Body of pancreas (tissue), 4 donors: ENCODE data around the gene ACAD9. TPM values are rescaled to one million over a fixed set of nuclear protein-coding genes. Genes with fewer than 3 reads are reported as not detected.

Experiments
- ATAC-seq: fragments of 150-250 bp; one replicate; pipeline ENCODE4 v1.9.1; 2016
- DNase-seq, 4 donors: peaks; one replicate each; pipeline ENCODE4 v3.0.0-alpha.2; 2019
- H3K27ac ChIP-seq, 4 donors: fragments of 200-600 bp; sonication (generic); 1 replicate in 3 of 4; 2 replicates in 1 of 4; pipeline versions ENCODE4 v1.5.1 to v1.6.1; 2016 to 2019; ENCODE audit warnings: mild to moderate bottlenecking in 1 of 4, mixed read lengths in 1 of 4, moderate library complexity in 1 of 4
- H3K27me3 ChIP-seq, 2 donors: fragments of 200-600 bp; sonication (generic); one replicate each; pipeline ENCODE4 v1.6.0; 2016; ENCODE audit warnings: mild to moderate bottlenecking in 1 of 2
- H3K36me3 ChIP-seq, 2 donors: fragments of 200-600 bp; sonication (generic); replicated peaks in 1 of 2; 2 replicates each; pipeline ENCODE4 v1.5.1; 2016; ENCODE audit warnings: low read depth in 2 of 2; ENCODE audit not compliant: insufficient read depth in 1 of 2
- H3K4me1 ChIP-seq: fragments of 200-600 bp; sonication (generic); one replicate; pipeline ENCODE4 v1.6.0; 2016
- H3K4me3 ChIP-seq, 2 donors: fragments of 200-600 bp; sonication (generic); 1 replicate in 1 of 2; 2 replicates in 1 of 2; pipeline ENCODE4 v1.5.1; 2016 to 2019
- H3K9me3 ChIP-seq, 3 donors: fragments of 200-600 bp; sonication (generic); 1 replicate in 2 of 3; 2 replicates in 1 of 3; pipeline ENCODE4 v1.5.1; 2016
- POLR2A ChIP-seq, 3 donors: fragments of 450-650 bp; IDR thresholded peaks; one replicate each; pipeline ENCODE4 v1.6.1; 2016; ENCODE audit warnings: antibody characterized with exemption in 3 of 3, mild to moderate bottlenecking in 2 of 3
- WGBS, 2 donors: methylation state at CpG; one replicate each; pipeline ENCODE4 v1.1.5; 2017; 5-methylcytosine and 5-hydroxymethylcytosine counted together
- intact Hi-C: fragments of 100-400 bp; cut with DNase I; formaldehyde crosslinking; loops from one replicate; pipeline ENCODE4 v1.15.1; 2023
- total RNA-seq, 2 donors: library from RNA; depleted of rRNA; stranded (reverse); fragments of >200 nt; gene quantifications; one replicate each; pipeline ENCODE4 v1.1.0, GENCODE V29; 2016
- TF ChIP-seq, protein P1 (sequence below), 7 experiments: fragments of 450-650 bp in 4 of 7; fragments of 200-600 bp in 3 of 7; sonication (generic) in 3 of 7; IDR thresholded peaks; one replicate each; pipeline ENCODE4 v1.5.1; 2016 to 2019; ENCODE audit warnings: antibody characterized with exemption in 7 of 7

The ACAD9 gene
- total RNA-seq, 2 donors from 2014 or later = 22.8 to 46.5 TPM

DNA sequence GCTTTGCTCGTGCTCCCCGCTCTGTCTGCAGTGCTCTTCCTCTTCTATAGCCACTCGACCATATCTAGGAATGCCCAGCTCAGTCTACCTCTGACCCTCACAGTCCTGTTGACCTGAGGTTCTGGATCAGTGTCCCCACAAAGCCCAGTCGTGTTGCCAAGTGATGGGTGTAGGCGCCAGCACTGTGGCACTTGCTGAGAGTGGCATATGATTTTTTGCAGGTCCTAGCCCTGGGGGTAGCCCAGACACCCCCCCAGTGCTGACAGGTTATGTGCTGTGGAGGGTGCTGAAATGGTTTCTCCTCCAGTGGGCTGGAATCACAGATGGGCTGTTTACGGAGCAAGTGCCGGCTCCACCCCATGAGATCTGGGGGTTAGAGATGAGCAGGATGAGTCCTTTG lies 32.5 kb downstream of the ACAD9 start:
- no peaks in the 10 kb centered on the region for H3K27me3 ChIP-seq
- H3K4me1 ChIP-seq = no peaks in the 10 kb centered on the region
- intact Hi-C loops = no loop called here
- no peak overlapping the region for H3K4me3 ChIP-seq
- no peak overlapping the region for H3K27ac ChIP-seq
- peaks cover 0 to 43% of the 10 kb centered on the region in 2 donors for H3K36me3 ChIP-seq
- 96 to 97% methylated on average over 4 to 7 of the region's 7 CpGs for WGBS, 2 donors
- DNase-seq = no peak
- TF ChIP-seq, protein P1, sequence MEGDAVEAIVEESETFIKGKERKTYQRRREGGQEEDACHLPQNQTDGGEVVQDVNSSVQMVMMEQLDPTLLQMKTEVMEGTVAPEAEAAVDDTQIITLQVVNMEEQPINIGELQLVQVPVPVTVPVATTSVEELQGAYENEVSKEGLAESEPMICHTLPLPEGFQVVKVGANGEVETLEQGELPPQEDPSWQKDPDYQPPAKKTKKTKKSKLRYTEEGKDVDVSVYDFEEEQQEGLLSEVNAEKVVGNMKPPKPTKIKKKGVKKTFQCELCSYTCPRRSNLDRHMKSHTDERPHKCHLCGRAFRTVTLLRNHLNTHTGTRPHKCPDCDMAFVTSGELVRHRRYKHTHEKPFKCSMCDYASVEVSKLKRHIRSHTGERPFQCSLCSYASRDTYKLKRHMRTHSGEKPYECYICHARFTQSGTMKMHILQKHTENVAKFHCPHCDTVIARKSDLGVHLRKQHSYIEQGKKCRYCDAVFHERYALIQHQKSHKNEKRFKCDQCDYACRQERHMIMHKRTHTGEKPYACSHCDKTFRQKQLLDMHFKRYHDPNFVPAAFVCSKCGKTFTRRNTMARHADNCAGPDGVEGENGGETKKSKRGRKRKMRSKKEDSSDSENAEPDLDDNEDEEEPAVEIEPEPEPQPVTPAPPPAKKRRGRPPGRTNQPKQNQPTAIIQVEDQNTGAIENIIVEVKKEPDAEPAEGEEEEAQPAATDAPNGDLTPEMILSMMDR (IDR thresholded peaks at IDR 0.05) = no peak
- no peak for TF ChIP-seq POLR2A (IDR thresholded peaks at IDR 0.05)
- no peaks in the 10 kb centered on the region for H3K9me3 ChIP-seq
- ATAC-seq = no peak

DNA sequence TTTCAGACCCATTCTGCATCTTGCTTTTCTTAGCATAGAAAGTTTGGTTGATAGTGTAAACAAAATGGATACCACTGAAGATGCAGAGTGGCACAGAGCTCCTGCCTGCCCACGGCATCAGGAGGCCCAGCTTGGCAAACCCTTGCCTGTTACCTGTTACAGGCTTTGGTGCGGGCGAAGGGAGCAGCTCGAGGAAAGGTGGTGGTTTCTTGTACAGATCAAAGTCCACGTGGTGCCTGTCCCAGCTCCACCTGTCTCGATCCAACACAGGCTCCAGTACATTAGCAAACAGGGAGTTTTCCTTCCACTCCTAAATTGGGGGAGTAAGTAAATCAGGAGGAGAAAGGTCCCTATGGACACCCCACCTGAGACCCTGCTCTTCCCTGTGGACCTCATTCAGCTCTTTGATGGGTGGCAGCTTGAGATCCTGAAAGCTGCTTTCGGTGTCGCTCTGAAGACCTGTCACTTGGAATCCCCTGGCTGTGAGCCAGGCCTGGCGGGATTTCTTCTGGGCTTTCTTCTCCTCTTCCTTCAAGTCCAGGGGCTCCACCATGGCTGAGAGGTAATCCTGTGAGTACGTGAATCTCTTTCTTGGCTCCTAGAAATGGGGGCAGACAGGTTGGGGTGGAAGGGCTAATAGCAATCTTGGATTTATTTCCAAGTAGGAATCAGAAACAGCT lies 35.7 kb downstream of the ACAD9 start:
- H3K4me1 ChIP-seq = no peaks in the 10 kb centered on the region
- no peaks in the 10 kb centered on the region for H3K27me3 ChIP-seq
- no peak overlapping the region for H3K27ac ChIP-seq
- ATAC-seq (no peak), DNase-seq (peak in 1 of 4 donors; percentile 21)
- no peak for TF ChIP-seq POLR2A (IDR thresholded peaks at IDR 0.05)
- TF ChIP-seq, protein P1 (IDR thresholded peaks at IDR 0.05) = no peak
- H3K9me3 ChIP-seq = no peaks in the 10 kb centered on the region
- H3K36me3 ChIP-seq = peaks cover 0 to 27% of the 10 kb centered on the region in 2 donors
- H3K4me3 ChIP-seq = no peak overlapping the region
- WGBS, 2 donors = 94 to 95% methylated on average over 10 of the region's 10 CpGs
- intact Hi-C loops = no loop called here

DNA sequence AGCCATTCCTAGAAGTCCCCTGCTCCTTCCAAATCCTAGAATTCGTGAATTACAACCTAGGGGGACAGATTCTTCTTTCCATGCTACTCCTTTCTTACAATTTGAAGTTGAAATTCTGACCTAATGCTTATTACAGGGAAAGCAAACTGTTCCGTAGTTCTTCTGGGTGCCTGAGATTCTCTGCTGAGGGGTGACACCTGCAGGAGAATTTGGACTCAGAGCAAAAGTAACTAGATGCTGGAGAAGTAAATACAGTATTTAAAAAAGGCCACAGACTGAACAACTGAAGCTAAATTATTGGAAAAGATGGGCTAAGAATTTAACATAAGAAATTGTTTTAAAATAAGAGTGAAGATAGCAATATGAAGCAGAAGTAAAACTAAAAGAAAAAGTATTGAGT lies 37.9 kb downstream of the ACAD9 start:
- no peaks in the 10 kb centered on the region for H3K27me3 ChIP-seq
- H3K4me3 ChIP-seq = no peak overlapping the region
- no peak overlapping the region for H3K27ac ChIP-seq
- no peaks in the 10 kb centered on the region for H3K9me3 ChIP-seq
- 61 to 77% methylated on average over 2 of the region's 2 CpGs for WGBS, 2 donors
- ATAC-seq = no peak
- H3K4me1 ChIP-seq = no peaks in the 10 kb centered on the region
- no peak for TF ChIP-seq POLR2A (IDR thresholded peaks at IDR 0.05)
- TF ChIP-seq, protein P1 (IDR thresholded peaks at IDR 0.05) = peak in 1 of 7 experiments; percentile 2
- peaks cover 0 to 22% of the 10 kb centered on the region in 2 donors for H3K36me3 ChIP-seq
- DNase-seq = no peak
- intact Hi-C loops = no loop called here

DNA sequence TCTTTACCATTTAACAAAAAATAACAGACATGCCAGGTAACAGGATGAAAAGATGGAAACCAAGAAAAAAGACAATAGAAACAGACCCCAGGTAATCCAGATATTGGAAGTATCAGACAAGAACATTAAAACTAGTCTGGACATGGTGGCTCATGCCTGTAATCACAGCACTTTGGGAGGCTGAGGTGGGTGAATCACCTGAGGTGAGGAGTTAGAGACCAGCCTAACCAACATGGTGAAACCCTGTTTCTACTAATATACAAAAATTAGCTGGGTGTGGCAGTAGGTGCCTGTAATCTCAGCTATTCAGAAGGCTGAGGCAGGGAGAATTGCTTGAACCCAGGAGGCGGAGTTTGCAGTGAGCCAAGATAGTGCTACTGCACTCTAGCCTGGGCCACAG lies 40.6 kb downstream of the ACAD9 start:
- Histone ChIP-seq H3K4me3 (no peak overlapping the region), H3K4me1 (no peaks in the 10 kb centered on the region), H3K36me3 (peaks cover 0 to 7% of the 10 kb centered on the region in 2 donors), H3K27ac (no peak overlapping the region), H3K9me3 (peaks cover 0 to 11% (median 0%) of the 10 kb centered on the region in 3 donors), H3K27me3 (no peaks in the 10 kb centered on the region)
- DNase-seq (no peak), ATAC-seq (no peak)
- WGBS, 2 donors = 100% methylated on average over 1 of the region's 1 CpG
- intact Hi-C loops = no loop called here
- TF ChIP-seq, protein P1 (IDR thresholded peaks at IDR 0.05) = no peak
- no peak for TF ChIP-seq POLR2A (IDR thresholded peaks at IDR 0.05)
